K562 (cell line): Measurements from ENCODE around the gene ZNRF1. TPM values are rescaled to one million over a fixed set of nuclear protein-coding genes. Genes with fewer than 3 reads are reported as not detected.
A peak's percentile ranks its signal among the peaks of the same experiment; 100 is the strongest.

ENCODE experiments used
- BDP1 ChIP-seq: IDR thresholded peaks from 3 replicates; pipeline ENCODE4 v1.6.1; 2011; ENCODE audit not compliant: insufficient read length, insufficient read depth
- BRCA1 ChIP-seq, 2 experiments: fragments of 450-650 bp in 1 of 2; sonication (generic) in 1 of 2; formaldehyde crosslinking in 1 of 2; IDR thresholded peaks; 2 replicates each; pipeline versions ENCODE4 v1.5.0 to v1.6.1; 2017 to 2020; ENCODE audit warnings: mild to moderate bottlenecking in 1 of 2, missing genetic modification reagents in 1 of 2
- CREBBP ChIP-seq: IDR thresholded peaks from one replicate; pipeline ENCODE4 v1.6.1; 2012; ENCODE audit warnings: low read depth, mild to moderate bottlenecking, control low read depth, inconsistent platforms, low read length
- DMBX1 ChIP-seq: fragments of 250-450 bp; sonication (Bioruptor Pico); IDR thresholded peaks from 2 replicates; pipeline ENCODE4 v1.8.0; 2022; ENCODE audit warnings: inconsistent platforms, mild to moderate bottlenecking, moderate library complexity, borderline replicate concordance
- EHMT2 ChIP-seq: fragments of 450-650 bp; IDR thresholded peaks from 2 replicates; pipeline ENCODE4 v1.6.1; 2018; ENCODE audit warnings: antibody characterized with exemption
- EP300 ChIP-seq: IDR thresholded peaks from 2 replicates; pipeline ENCODE4 v1.6.1; 2012; ENCODE audit warnings: low read length, improper control_type of control experiment
- FOS ChIP-seq: IDR thresholded peaks from 3 replicates; pipeline ENCODE4 v1.6.1; 2011; ENCODE audit not compliant: insufficient read length; ENCODE audit errors: extremely low read depth
- HDAC8 ChIP-seq: fragments of 450-650 bp; IDR thresholded peaks from 2 replicates; pipeline ENCODE4 v1.6.1; 2016; ENCODE audit warnings: mild to moderate bottlenecking, missing genetic modification characterization, moderate library complexity, missing compliant biosample characterization
- HDGF ChIP-seq: fragments of 450-650 bp; IDR thresholded peaks from 2 replicates; pipeline ENCODE4 v1.6.1; 2016
- MEF2D ChIP-seq: conservative IDR thresholded peaks from 2 replicates; pipeline ENCODE4 v1.6.1; 2016; ENCODE audit warnings: low read depth, missing genetic modification characterization, missing compliant biosample characterization
- NFYB ChIP-seq: IDR thresholded peaks from 2 replicates; pipeline ENCODE4 v1.6.1; 2011; ENCODE audit warnings: mild to moderate bottlenecking, moderate library complexity; ENCODE audit not compliant: insufficient read length; ENCODE audit errors: extremely low read depth
- NR2F6 ChIP-seq: fragments of 450-650 bp; formaldehyde crosslinking; IDR thresholded peaks from 2 replicates; pipeline ENCODE4 v1.4.0; 2020; ENCODE audit warnings: mild to moderate bottlenecking
- POLR3A ChIP-seq: IDR thresholded peaks from 2 replicates; pipeline ENCODE4 v1.6.1; 2011; ENCODE audit warnings: borderline replicate concordance, mild to moderate bottlenecking, moderate library complexity; ENCODE audit not compliant: insufficient read length, insufficient read depth; ENCODE audit errors: extremely low read depth
- SIN3A ChIP-seq, 2 experiments: fragments of 150-350 bp in 1 of 2; IDR thresholded peaks; 2 replicates each; pipeline ENCODE4 v1.6.1; 2011 to 2016; ENCODE audit warnings: borderline replicate concordance in 2 of 2, low read depth in 2 of 2, low read length in 2 of 2, mild to moderate bottlenecking in 2 of 2, moderate library complexity in 2 of 2; ENCODE audit not compliant: control insufficient read depth in 1 of 2
- SIX5 ChIP-seq, 2 experiments: IDR thresholded peaks; 2 replicates each; pipeline ENCODE4 v1.6.1; 2011; ENCODE audit warnings: low read length in 2 of 2, borderline replicate concordance in 1 of 2, low read depth in 1 of 2, mild to moderate bottlenecking in 1 of 2, moderate library complexity in 1 of 2; ENCODE audit not compliant: insufficient read depth in 1 of 2
- SMARCB1 ChIP-seq: IDR thresholded peaks from 2 replicates; pipeline ENCODE4 v1.6.1; 2011; ENCODE audit warnings: improper control_type of control experiment, low read depth; ENCODE audit not compliant: insufficient read length
- SUPT5H ChIP-seq: fragments of 450-650 bp; IDR thresholded peaks from 2 replicates; pipeline ENCODE4 v1.6.1; 2016
- TEAD4 ChIP-seq, 2 experiments: sonication (generic) in 1 of 2; formaldehyde crosslinking in 1 of 2; IDR thresholded peaks; 2 replicates each; pipeline versions ENCODE4 v1.6.1 to v1.8.0; 2012 to 2022; ENCODE audit warnings: borderline replicate concordance in 1 of 2, inconsistent platforms in 1 of 2, low read length in 1 of 2, mild to moderate bottlenecking in 1 of 2, missing genetic modification reagents in 1 of 2
- ZNF165 ChIP-seq: fragments of 250-450 bp; sonication (Bioruptor Pico); IDR thresholded peaks from 2 replicates; pipeline ENCODE4 v1.4.0; 2020; ENCODE audit warnings: borderline replicate concordance
- ZNF197 ChIP-seq: fragments of 200-800 bp; sonication (Bioruptor generic); IDR thresholded peaks from 2 replicates; pipeline ENCODE4 v1.6.1; 2016; ENCODE audit warnings: low read depth, missing genetic modification characterization, missing compliant biosample characterization
- ZNF239 ChIP-seq: fragments of 250-450 bp; sonication (Bioruptor Pico); IDR thresholded peaks from 2 replicates; pipeline ENCODE4 v1.4.0; 2020; ENCODE audit warnings: mild to moderate bottlenecking
- ZNF77 ChIP-seq: fragments of 250-450 bp; sonication (Bioruptor Pico); IDR thresholded peaks from 2 replicates; pipeline ENCODE4 v1.5.0; 2020
- polyA plus RNA-seq, 8 experiments: library from polyadenylated mRNA; depleted of rRNA in 4 of 8; stranded (reverse) in 5 of 8; unstranded in 3 of 8; fragments of >200 nt; fragmentation: Nextera tagmentation in 2 of 8; fragmentation: Illumina TruSeq in 1 of 8; extraction: Ambion mirVana in 2 of 8; extraction: Trizol in 1 of 8; gene quantifications; 2 replicates each; pipeline versions ENCODE4 v1.2.1 to v1.2.3, GENCODE V29; 2011 to 2014; ENCODE audit warnings: inconsistent platforms in 1 of 8, missing spikeins in 1 of 8
- total RNA-seq, 7 experiments: library from RNA; depleted of rRNA in 6 of 7; stranded (reverse); fragments of >200 nt in 6 of 7; fragmentation: Illumina TruSeq in 2 of 7; extraction: Trizol in 2 of 7; gene quantifications; 2 replicates each; pipeline versions ENCODE4 v1.2.1 to v1.2.3, GENCODE V29; 2011 to 2021; ENCODE audit warnings: low replicate concordance in 1 of 7
- TF ChIP-seq, protein P1 (sequence below): fragments of 450-650 bp; formaldehyde crosslinking; IDR thresholded peaks from 2 replicates; pipeline ENCODE4 v1.4.0; 2022; ENCODE audit warnings: missing genetic modification characterization
- TF ChIP-seq, protein P2 (sequence below): fragments of 250-450 bp; sonication (Bioruptor Pico); IDR thresholded peaks from 2 replicates; pipeline ENCODE4 v1.5.1; 2021; ENCODE audit warnings: mild to moderate bottlenecking
- TF ChIP-seq, protein P3 (sequence below): fragments of 450-650 bp; IDR thresholded peaks from 2 replicates; pipeline ENCODE4 v1.6.1; 2017; ENCODE audit warnings: mild to moderate bottlenecking, moderate library complexity

Gene ZNRF1
- total and polyA plus RNA-seq, 9 of the 15 experiments (the other 6 are each of a cell fraction or from before 2014, with no cell fraction given), result 9.5 to 37.7 (median 20.0) TPM

DNA sequence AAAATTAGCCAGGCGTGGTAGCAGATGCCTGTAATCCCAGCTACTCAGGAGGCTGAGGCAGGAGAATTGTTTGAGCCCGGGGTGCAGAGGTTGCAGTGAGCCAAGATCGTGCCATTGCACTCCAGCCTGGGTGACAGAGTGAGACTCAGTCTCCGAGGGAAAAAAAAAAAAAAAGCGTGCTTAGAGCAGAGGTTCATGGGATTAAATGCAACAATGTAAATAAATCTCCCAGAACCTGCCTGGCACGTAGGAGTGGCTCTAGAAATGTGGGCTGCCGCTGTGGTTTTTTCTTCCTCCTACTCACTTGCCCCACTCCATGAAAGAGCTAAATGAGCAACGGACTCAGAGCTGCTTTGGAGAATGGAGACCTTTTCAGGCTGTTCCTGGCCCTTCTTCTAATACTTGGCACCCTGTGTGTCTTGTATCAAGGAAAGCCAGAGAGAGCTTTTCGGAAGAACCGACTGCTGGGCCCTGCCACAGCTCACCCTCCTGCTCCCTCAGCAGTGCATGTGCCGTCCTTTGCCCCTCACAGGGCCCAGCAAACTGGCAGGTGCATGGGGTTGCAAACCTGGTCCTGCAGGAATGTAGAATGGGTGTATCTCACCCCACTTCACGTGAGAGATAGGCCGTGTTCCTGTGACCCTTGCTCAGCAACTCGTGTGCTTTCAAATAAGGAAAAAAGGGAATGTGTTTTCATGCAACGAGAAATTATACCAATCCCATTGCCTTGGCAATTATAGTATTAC, 65.8 kb downstream of the ZNRF1 start (continued):
- TF ChIP-seq, protein P1, sequence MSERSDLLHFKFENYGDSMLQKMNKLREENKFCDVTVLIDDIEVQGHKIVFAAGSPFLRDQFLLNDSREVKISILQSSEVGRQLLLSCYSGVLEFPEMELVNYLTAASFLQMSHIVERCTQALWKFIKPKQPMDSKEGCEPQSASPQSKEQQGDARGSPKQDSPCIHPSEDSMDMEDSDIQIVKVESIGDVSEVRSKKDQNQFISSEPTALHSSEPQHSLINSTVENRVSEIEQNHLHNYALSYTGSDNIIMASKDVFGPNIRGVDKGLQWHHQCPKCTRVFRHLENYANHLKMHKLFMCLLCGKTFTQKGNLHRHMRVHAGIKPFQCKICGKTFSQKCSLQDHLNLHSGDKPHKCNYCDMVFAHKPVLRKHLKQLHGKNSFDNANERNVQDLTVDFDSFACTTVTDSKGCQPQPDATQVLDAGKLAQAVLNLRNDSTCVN (CRISPR knock-in tag), result no peak
- TF ChIP-seq, protein P2, sequence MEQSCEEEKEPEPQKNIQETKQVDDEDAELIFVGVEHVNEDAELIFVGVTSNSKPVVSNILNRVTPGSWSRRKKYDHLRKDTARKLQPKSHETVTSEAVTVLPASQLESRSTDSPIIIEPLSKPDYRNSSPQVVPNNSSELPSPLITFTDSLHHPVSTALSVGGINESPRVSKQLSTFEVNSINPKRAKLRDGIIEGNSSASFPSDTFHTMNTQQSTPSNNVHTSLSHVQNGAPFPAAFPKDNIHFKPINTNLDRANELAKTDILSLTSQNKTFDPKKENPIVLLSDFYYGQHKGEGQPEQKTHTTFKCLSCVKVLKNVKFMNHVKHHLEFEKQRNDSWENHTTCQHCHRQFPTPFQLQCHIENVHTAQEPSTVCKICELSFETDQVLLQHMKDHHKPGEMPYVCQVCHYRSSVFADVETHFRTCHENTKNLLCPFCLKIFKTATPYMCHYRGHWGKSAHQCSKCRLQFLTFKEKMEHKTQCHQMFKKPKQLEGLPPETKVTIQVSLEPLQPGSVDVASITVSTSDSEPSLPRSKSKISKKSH (CRISPR knock-in tag), result no peak
- TF ChIP-seq, protein P3, sequence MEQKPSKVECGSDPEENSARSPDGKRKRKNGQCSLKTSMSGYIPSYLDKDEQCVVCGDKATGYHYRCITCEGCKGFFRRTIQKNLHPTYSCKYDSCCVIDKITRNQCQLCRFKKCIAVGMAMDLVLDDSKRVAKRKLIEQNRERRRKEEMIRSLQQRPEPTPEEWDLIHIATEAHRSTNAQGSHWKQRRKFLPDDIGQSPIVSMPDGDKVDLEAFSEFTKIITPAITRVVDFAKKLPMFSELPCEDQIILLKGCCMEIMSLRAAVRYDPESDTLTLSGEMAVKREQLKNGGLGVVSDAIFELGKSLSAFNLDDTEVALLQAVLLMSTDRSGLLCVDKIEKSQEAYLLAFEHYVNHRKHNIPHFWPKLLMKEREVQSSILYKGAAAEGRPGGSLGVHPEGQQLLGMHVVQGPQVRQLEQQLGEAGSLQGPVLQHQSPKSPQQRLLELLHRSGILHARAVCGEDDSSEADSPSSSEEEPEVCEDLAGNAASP, result no peak
- TF ChIP-seq NR2F6 (no peak), FOS (no peak), BDP1 (no peak), POLR3A (no peak), ZNF239 (CRISPR knock-in tag) (no peak), BRCA1 (IDR thresholded peaks at IDR 0.05) (no peak), BRCA1 (CRISPR knock-in tag; IDR thresholded peaks at IDR 0.05) (no peak), MEF2D (tag) (no peak), ZNF165 (CRISPR knock-in tag) (no peak), ZNF197 (CRISPR knock-in tag) (no peak), EHMT2 (no peak), CREBBP (no peak), HDGF (0 out of 2 replicates have a peak, but pooled peaks have one; percentile 62), SIN3A (IDR thresholded peaks at IDR 0.05; ENCODE audit: borderline replicate concordance in 2 of 2, control insufficient read depth in 1 of 2, low read depth in 2 of 2, low read length in 2 of 2) (no peak), SIX5 (IDR thresholded peaks at IDR 0.05; ENCODE audit: borderline replicate concordance in 1 of 2, insufficient read depth in 1 of 2, low read depth in 1 of 2, low read length in 2 of 2) (no peak), TEAD4 (IDR thresholded peaks at IDR 0.05; ENCODE audit: low read length) (peak; percentile 13; the same call in 1 of the 2 replicates), TEAD4 (CRISPR knock-in tag; IDR thresholded peaks at IDR 0.05; ENCODE audit: borderline replicate concordance) (no peak), SMARCB1 (peak; percentile 43), EP300 (peak; percentile 38; the same call in 1 of the 2 replicates), SUPT5H (no peak), ZNF77 (CRISPR knock-in tag) (no peak), NFYB (no peak), HDAC8 (tag) (no peak), DMBX1 (CRISPR knock-in tag) (0 out of 2 replicates have a peak, but pooled peaks have one; percentile 28)
